Muscle of back (tissue), 13 donors: ENCODE measurements around the gene PROX2. TPM values are rescaled to one million over a fixed set of nuclear protein-coding genes. Genes with fewer than 3 reads are reported as not detected.

Source experiments
- DNase-seq, 3 donors: peaks; one replicate each; pipeline versions ENCODE4 v3.0.0 to v3.0.0-alpha.2; 2013
- long read RNA-seq, 9 donors: transcript quantifications; one replicate each; lab custom pipeline, GENCODE V29; 2026
- polyA plus RNA-seq, 10 donors: library from polyadenylated mRNA; unstranded; fragments of 120-200 nt; gene quantifications; one replicate each; pipeline ENCODE4 v1.2.1, GENCODE V29; 2013; ENCODE audit not compliant: insufficient read length in 10 of 10

Gene PROX2
- 1 to 10 TPM in 3 of 10 donors, under 1 TPM in 7; 0.08 to 1.3 (median 0.32) TPM for polyA plus RNA-seq
- long read RNA-seq, donor 1: 0 reads
- long read RNA-seq, donor 2: 0 reads
- long read RNA-seq, donor 3: 0 reads
- long read RNA-seq, donor 4: 0 reads
- long read RNA-seq, donor 5: 0 reads
- long read RNA-seq, donor 6: 0 reads
- long read RNA-seq, donor 7: 0 reads
- long read RNA-seq, donor 8: 0 reads
- long read RNA-seq, donor 9: 0 reads

DNA sequence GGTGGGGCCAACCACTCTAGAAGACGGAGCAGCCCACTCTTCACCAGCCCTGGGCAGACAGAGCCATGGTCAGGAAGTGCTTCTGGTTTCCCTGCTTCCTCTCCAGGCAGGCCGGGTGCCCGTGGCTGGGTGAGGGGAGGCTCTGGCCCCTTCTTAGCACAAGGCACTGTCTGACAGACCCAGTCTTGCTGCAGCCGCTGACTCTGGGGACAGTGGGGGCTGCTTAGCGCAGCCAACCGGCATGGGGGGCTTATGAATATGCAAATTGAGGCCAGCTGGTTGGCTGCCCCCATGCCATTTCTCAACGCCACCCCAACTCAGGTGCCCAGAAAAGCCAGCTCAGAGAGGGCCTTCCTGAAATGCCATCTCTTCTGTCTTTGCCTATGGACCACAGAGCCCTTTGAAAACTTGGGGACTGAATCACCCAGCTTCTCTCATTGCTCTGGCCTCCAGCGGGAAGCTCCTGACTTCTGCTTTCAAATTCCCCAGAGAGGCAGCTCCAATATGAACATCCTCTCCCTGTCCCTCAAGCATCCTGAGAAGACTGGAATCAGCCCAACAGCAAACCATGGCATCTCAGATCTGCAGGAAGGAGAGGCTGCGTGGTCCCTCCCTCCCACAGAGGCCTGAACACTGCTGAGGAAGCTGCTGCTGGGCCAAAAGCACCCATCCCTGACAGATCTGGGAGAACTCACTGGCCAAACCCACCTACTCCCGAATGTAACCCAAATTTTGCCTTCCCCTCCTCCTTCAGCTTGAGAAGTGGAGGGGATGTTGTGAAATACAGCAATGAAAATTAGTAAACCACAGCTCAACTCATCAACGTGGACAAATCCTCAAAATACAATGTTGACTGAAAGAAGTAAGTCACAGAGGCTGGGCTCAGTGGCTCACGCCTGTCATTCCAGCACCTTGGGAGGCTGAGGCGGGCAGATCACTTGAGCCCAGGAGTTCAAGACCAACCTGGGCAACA, at the start of gene PROX2:
TSS of gene PROX2 (minus strand) at position 205 of the 973 bp plus-strand sequence. CDS start 12,311 bp downstream, outside the sequence.
- no peak for DNase-seq

- DNase-seq: no peak
Measured at GRCh38 chr14:74924061-74924460, 48.1 kb upstream of the PROX2 start.

DNA sequence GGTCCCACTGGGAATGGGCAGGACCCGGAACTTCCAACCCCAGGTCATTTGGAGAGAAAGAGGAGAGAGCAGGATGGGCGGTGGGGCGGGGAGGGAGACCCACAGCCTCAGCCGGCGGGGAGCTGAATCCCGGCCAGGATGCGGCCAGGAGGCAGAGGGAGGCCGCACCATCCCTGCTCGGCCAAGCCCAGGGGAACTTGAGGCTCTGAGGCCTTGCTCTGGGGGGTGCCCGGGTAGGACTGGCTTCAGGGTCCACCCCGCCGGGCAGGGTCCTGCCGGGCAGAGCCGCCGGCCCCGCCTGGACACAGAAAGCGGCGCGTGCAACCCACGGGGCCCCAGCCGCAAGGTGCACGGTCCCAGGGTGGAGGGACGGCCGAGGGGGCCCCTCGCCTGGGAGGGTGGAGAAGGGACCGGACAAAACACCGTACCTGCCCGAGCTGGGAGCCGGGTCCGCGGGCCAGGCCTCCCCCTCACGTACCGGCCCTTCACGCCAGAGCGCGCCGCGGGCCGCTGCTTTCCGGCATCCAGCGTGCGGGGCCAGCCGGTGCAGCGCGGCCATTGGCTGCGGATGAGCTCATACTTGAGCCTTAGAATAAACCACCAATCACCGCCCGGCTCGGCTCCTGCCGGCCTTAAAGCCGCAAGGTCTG, 46.9 kb upstream of the PROX2 start, which contains the start of gene RPS6KL1:
TSS of gene RPS6KL1 (minus strand) at position 509 of the 650 bp plus-strand sequence. CDS start 1,719 bp downstream, outside the sequence.
- DNase-seq: peak in 2 of 3 donors; percentile 79 to 87

DNA sequence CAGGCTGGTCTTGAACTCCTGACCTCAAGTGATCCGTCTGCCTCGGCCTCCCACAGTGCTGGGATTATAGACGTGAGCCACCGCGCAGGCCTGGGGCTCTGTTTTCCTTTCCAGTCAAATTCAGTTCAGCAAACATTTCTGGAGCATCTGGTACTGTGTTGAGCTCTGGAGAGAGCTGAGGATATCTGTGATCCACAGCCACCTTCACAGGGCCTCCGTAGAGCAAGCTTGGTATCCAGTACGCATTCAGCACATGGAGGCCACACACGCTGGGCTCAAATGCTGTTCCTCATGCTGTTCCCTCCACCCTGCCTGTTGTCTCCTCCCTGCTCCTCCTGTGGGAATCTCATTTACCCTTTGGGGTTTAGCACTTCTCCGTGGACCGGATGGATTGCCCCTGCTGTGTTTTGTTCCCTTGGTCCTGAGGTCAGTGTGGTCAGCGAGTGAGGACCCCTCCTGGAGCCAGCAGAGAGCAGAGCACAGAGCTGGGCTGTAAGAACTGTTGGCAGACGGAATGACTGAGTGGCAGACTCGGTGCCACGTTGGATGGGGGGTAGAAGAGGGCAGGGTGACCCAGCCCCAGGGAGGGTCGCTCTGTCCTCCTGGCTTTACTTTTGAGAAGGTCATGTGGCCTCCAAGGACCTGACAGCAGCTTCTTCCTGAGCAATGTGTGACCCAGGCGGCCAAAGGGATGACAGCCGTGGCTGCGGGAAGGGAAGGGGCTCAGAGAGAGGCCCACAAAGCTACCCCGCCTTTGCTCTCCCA, 46.2 kb upstream of the PROX2 start:
- DNase-seq: no peak

DNA sequence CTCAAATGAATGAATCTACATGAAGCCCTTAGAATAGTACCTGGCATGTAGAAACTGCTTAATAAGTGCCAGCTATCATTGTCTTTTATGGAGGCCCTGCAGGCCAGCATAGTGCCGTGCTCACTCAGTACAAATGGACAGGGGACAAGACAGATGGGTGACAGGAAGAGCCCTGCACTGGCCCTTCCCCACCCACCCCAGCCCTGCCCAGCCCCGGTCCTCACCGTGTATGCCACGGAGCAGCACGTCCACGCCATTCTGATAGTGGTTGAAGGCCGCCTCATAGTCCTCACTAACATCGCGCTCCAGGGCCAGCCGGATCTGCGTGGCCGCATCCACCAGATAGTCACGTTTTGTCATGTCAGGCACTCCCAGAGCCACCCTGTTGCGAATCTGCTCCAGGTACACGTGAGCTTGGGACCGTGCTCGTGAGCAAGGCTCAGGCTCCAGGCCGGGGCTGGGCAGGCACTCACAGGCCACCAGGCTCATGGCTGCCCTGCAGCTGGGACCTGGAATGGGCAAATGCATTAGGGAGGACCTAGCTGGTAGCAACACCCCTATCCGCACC, 45.2 kb upstream of the PROX2 start:
- no peak for DNase-seq

DNA sequence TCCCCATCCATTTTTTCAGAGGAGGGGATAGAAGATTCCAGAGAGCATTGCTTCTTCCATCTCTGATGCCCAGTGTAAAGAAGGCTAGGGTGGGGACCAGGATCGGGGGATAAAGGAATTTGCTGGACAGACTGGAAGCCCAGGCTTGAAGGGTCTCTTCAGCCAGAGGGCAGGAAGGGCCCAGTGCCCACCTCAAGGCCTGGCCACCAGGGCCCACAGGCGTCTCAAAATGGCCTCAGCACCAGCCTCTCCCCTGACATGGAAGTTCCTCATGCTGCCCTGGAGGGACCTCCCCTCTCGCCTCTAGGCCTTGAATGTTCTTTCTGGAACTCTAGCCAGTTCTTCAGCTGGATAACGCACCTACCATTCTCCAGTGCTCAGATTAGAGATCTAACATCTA, 44.3 kb upstream of the PROX2 start:
- DNase-seq: no peak

DNA sequence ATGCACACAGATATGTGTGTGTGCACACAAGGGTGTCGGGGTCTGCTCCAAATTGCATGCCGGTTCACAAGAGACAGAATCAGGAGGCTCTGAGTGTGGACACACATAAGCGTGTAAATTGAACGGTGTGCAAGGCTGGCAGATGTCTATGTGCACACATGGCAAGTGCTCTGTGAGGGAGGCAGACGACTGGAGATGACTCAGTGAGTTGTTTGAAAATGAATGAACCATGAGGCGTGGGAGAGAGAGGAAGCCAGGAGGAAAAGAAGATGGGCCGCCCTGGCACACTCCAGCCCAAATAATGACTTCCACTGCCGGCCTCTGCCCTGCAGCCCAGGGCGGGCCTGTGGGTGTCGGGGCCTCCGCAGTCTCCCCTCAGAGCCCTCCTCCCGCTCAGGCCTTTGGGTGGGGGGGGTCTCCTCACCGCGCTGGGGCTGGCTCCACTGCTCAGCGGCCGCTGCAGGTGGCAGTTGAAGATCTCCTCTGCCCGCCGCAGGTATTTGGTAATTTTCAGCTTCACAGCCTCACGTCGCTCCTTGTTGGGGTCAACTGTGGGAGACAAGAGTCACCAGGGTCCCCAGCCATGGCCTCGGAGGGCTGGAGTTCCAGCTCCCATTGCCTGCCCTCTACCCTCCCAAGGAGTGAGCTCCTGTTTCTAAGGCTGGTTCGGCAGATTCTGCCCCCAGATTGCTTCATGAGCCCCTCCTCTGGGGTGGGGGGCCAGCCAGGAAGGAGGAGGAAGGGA, 43.6 kb upstream of the PROX2 start:
- DNase-seq: no peak

GRCh38 chr14:74918380-74918779, 42.4 kb upstream of the PROX2 start:
- DNase-seq: no peak

DNA sequence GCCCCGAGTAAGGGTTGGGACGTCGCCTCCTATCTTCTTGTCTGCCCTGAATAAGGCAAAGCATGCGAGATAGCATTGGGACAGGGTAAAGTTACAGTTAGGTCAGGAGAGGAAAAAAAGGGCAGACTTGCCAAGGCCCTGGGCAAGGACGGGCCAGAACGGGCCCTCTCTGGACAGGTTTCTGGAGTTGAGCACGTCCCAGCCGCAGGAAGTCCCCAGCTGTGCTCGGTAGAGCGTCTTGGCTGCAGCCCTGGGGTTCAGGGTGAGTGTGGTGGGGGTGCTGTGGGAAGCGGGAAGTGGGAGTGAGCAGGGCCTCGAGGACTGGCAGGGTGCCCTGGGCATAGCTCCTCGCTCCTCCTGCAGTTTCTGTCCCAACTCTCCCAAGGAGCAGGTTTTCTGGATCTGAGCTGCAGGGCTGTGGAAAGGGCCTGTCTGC, 41.7 kb upstream of the PROX2 start:
- DNase-seq: peak in 2 of 3 donors; percentile 61 to 83

- DNase-seq: no peak
Measured at GRCh38 chr14:74917178-74917543, 41.2 kb upstream of the PROX2 start.

DNA sequence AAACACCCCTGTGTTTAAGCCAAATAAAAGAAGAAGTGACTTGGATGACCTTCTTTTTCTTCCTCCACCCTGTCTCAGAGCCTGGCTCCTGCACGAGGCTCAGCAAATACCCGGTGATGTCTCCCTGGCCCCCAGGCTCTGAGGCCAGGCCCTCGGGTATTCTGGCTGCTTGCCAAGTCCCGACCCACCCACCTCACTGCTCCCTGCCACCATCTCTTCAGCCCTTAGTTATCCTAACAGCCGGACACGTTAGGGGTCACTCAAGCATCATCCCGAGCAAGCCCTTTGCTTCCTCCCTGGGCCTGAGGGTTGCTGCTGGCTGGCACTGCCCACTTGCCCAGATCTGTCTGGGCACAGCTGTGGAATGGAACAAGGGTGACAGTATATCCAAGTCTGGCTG, 39.9 kb upstream of the PROX2 start:
- no peak for DNase-seq

GRCh38 chr14:74915426-74915825, 39.5 kb upstream of the PROX2 start:
- DNase-seq: no peak

GRCh38 chr14:74913986-74914573, 38.1 kb upstream of the PROX2 start:
- DNase-seq: peak; percentile 79 to 94 (median 87)

DNA sequence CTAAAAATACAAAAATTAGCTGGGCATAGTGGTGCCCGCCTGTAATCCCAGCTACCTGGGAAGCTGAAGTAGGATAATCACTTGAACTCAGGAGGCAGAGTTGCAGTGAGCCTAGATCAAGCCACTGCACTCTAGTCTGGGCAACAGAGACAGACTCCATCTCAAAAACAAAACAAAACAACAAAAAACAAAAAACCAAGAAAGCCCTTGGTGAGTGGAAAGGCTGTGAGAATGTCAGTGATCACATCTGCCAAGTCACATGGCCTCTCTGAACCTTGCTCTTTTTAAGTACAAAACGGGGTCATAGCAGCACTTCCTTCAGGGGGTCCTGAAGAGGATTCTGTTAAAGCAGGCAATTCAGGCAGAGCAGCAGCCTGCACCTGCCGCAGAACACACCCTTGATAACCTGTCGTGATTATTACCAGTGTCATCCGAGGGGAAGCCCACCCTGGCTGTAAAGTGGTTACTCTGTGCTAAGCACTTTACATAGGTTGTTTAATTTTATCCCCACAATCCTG, 37.5 kb upstream of the PROX2 start:
- DNase-seq: no peak

DNA sequence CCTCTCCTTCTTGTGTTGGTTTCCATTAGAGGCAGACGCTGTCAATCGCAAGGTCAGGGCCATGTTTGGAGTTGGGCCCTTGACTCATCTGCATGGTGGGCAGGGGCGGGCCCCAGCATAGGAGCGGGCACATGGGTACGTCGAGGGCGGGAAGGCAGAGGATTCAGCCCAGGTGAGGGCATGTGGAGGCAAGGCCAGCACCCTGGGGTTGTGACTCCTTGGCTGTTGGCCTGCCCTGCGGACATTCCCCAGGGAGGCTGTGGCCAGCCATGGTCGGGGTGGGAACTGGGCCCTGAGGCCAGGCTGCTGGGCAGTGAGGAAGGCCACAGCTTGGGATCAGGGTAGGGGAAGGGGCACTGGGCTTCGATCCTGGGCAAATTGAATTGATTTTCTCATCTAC, 36.9 kb upstream of the PROX2 start:
- DNase-seq: no peak

DNA sequence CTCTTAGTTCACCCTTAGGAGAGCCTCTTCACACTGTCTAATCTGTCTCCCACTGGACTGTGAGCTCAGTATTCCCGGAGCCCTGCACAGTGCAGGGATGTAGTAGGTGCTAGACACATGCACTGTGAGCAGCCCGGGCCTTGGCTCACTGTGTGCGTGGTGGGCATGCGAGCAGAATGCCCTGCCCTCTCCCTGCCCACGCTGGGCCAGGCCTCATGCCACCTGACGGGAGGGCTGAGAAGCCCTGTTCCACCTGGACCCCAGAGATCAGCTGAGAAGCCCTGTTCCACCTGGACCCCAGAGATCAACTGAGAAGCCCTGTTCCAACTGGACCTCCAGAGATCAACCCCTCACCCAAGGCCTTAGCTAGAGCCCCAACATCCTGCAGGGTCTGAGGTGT, 36.2 kb upstream of the PROX2 start:
- DNase-seq: no peak

DNA sequence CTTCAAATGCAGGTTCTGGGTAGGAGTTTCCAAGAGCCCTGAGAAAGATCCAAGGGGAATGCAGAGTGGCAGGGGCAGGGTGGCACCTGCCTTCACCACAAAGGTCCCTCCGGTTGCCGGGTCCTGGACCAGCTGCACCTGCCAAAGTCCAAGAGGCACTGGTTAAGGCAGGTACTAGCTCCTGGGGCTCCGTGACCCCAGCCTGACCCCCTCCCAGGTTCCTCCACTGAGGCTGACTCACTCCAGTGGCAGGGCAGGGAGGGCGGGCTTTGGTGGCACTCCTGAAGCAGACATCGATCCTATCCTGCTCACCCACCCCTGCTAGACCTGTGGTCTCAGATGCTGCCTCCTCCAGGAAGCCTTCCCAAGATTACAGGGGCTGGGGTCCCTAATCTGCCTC, 35.8 kb upstream of the PROX2 start:
- DNase-seq: no peak

DNA sequence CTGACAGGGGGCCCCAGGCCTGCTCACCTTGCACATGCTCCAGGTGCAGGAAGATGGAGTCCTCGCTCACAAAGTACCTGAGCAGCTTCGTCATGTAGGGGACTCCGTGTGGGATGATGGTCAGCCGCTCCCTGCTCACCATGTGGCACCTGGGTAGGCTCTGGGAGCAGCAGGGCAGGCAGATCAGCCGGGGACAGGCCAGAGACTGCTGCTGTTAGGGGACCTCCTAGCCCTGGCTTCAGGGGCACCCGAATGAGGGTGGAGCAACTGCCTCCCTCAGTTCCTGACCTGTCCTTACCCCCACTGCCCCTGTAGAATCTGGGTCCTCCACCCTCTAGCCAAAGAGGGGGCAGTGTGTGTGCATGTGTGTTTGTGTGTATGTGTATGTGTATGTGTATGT, 35.3 kb upstream of the PROX2 start:
- no peak for DNase-seq

DNA sequence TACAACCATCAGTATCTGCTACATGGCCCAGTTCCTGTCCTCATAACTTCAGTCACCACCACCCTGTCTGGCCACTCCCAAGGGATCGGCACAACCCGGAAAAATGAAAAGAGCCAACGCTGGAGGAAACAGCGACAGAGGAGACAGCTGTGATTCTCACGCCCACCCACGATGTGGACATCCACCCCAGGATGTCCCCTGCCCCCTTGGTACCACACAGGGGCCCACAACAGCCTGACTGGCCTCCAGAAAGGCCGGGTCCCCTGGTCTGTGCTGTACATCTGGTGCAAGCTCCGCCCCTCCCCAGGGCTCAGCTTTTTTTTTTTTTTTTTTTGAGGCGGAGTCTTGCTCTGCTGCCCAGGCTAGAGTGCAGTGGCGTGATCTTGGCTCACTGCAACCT, 34.6 kb upstream of the PROX2 start:
- no peak for DNase-seq

DNA sequence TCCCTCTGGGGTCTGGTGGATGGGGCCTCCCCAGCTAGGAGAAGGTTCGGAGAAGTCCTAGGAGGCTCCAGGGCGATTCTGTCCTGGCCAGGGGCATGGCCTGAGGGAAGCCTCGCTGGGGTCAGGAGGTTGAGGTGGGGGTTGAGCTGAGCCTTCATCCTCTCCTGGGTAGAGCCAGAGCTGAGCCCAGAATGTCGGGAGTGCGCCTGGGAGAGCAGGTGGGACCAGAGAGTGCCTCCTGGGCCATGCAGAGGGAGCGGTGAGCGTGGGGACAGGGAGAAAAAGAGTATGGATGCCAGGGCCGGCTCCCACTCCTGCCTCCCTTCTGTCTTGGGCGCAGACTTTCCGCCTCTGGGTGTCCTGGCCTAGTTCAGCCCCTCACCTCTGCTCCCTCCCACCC, 34.0 kb upstream of the PROX2 start:
- DNase-seq: no peak
